ENCODE measurements around the gene TBX19.

The TBX19 gene

GRCh38 chr1:168320800-168321450, 40.2 kb downstream of the TBX19 start:
- DNase-seq (ENCODE audit: low read depth, low spot score): peak; percentile 55
- no peak overlapping the region for H3K9ac ChIP-seq (ENCODE audit: insufficient read length, low read depth)

GRCh38 chr1:168321945-168322344, 41.3 kb downstream of the TBX19 start:
- no peaks in the 10 kb centered on the region for H3K4me1 ChIP-seq (ENCODE audit: insufficient read depth, insufficient read length)
- no peaks in the 10 kb centered on the region for H3K27me3 ChIP-seq (ENCODE audit: insufficient read depth, insufficient read length)
- peaks cover 7% of the 10 kb centered on the region for H3K9me3 ChIP-seq (ENCODE audit: insufficient read depth, low read length)
- DNase-seq (ENCODE audit: low read depth, low spot score): no peak
- no peak overlapping the region for H3K4me3 ChIP-seq (ENCODE audit: insufficient read length, low read depth)
- no peaks in the 10 kb centered on the region for H3K36me3 ChIP-seq (ENCODE audit: insufficient read depth, insufficient read length, low read length)
- TF ChIP-seq ZNF274 (IDR thresholded peaks at IDR 0.05; ENCODE audit: low read depth, low read length): no peak
- no peak for TF ChIP-seq YY1 (IDR thresholded peaks at IDR 0.05; ENCODE audit: insufficient read depth, insufficient read length)
- H3K9ac ChIP-seq (ENCODE audit: insufficient read length, low read depth): no peak overlapping the region

More at GRCh38 chr1:168320800-168321450, 40.2 kb downstream of the TBX19 start:
- TF ChIP-seq ZNF274 (IDR thresholded peaks at IDR 0.05; ENCODE audit: low read depth, low read length) (no peak), SUZ12 (IDR thresholded peaks at IDR 0.05; ENCODE audit: extremely low read depth, insufficient read depth, insufficient read length) (no peak), YY1 (IDR thresholded peaks at IDR 0.05; ENCODE audit: insufficient read depth, insufficient read length) (no peak)
- Histone ChIP-seq H3K36me3 (ENCODE audit: insufficient read depth, insufficient read length, low read length) (no peaks in the 10 kb centered on the region), H3K4me1 (ENCODE audit: insufficient read depth, insufficient read length) (no peaks in the 10 kb centered on the region), H3K4me3 (ENCODE audit: insufficient read length, low read depth) (no peak overlapping the region), H3K27me3 (ENCODE audit: insufficient read depth, insufficient read length) (no peaks in the 10 kb centered on the region), H3K9me3 (ENCODE audit: insufficient read depth, low read length) (peaks cover 7% of the 10 kb centered on the region)

GRCh38 chr1:168324745-168325425, 44.2 kb downstream of the TBX19 start:
- Histone ChIP-seq H3K4me1 (ENCODE audit: insufficient read depth, insufficient read length) (no peaks in the 10 kb centered on the region), H3K9ac (ENCODE audit: insufficient read length, low read depth) (no peak overlapping the region), H3K9me3 (ENCODE audit: insufficient read depth, low read length) (peaks cover 7% of the 10 kb centered on the region), H3K4me3 (ENCODE audit: insufficient read length, low read depth) (no peak overlapping the region), H3K36me3 (ENCODE audit: insufficient read depth, insufficient read length, low read length) (no peaks in the 10 kb centered on the region), H3K27me3 (ENCODE audit: insufficient read depth, insufficient read length) (no peaks in the 10 kb centered on the region)
- no peak for DNase-seq (ENCODE audit: low read depth, low spot score)
- TF ChIP-seq YY1 (IDR thresholded peaks at IDR 0.05; ENCODE audit: insufficient read depth, insufficient read length): no peak
- TF ChIP-seq SUZ12 (IDR thresholded peaks at IDR 0.05; ENCODE audit: extremely low read depth, insufficient read depth, insufficient read length): no peak
- TF ChIP-seq ZNF274 (IDR thresholded peaks at IDR 0.05; ENCODE audit: low read depth, low read length): no peak

GRCh38 chr1:168328731-168329364, 48.2 kb downstream of the TBX19 start:
- Histone ChIP-seq H3K4me3 (ENCODE audit: insufficient read length, low read depth) (no peak overlapping the region), H3K9ac (ENCODE audit: insufficient read length, low read depth) (no peak overlapping the region), H3K27me3 (ENCODE audit: insufficient read depth, insufficient read length) (no peaks in the 10 kb centered on the region), H3K4me1 (ENCODE audit: insufficient read depth, insufficient read length) (no peaks in the 10 kb centered on the region), H3K9me3 (ENCODE audit: insufficient read depth, low read length) (peaks cover 7% of the 10 kb centered on the region), H3K36me3 (ENCODE audit: insufficient read depth, insufficient read length, low read length) (no peaks in the 10 kb centered on the region)
- DNase-seq (ENCODE audit: low read depth, low spot score): no peak
- TF ChIP-seq SUZ12 (IDR thresholded peaks at IDR 0.05; ENCODE audit: extremely low read depth, insufficient read depth, insufficient read length): no peak
- no peak for TF ChIP-seq ZNF274 (IDR thresholded peaks at IDR 0.05; ENCODE audit: low read depth, low read length)
- no peak for TF ChIP-seq YY1 (IDR thresholded peaks at IDR 0.05; ENCODE audit: insufficient read depth, insufficient read length)

GRCh38 chr1:168330285-168330684, 49.6 kb downstream of the TBX19 start:
- TF ChIP-seq ZNF274 (IDR thresholded peaks at IDR 0.05; ENCODE audit: low read depth, low read length): no peak
- TF ChIP-seq YY1 (IDR thresholded peaks at IDR 0.05; ENCODE audit: insufficient read depth, insufficient read length): no peak
- no peaks in the 10 kb centered on the region for H3K9me3 ChIP-seq (ENCODE audit: insufficient read depth, low read length)
- no peaks in the 10 kb centered on the region for H3K4me1 ChIP-seq (ENCODE audit: insufficient read depth, insufficient read length)
- no peak for DNase-seq (ENCODE audit: low read depth, low spot score)
- H3K9ac ChIP-seq (ENCODE audit: insufficient read length, low read depth): no peak overlapping the region
- no peak overlapping the region for H3K4me3 ChIP-seq (ENCODE audit: insufficient read length, low read depth)
- H3K36me3 ChIP-seq (ENCODE audit: insufficient read depth, insufficient read length, low read length): no peaks in the 10 kb centered on the region
- no peaks in the 10 kb centered on the region for H3K27me3 ChIP-seq (ENCODE audit: insufficient read depth, insufficient read length)

- Histone ChIP-seq H3K27me3 (ENCODE audit: insufficient read depth, insufficient read length) (no peaks in the 10 kb centered on the region), H3K9ac (ENCODE audit: insufficient read length, low read depth) (no peak overlapping the region), H3K36me3 (ENCODE audit: insufficient read depth, insufficient read length, low read length) (no peaks in the 10 kb centered on the region), H3K9me3 (ENCODE audit: insufficient read depth, low read length) (no peaks in the 10 kb centered on the region), H3K4me1 (ENCODE audit: insufficient read depth, insufficient read length) (no peaks in the 10 kb centered on the region), H3K4me3 (ENCODE audit: insufficient read length, low read depth) (no peak overlapping the region)
- TF ChIP-seq SUZ12 (IDR thresholded peaks at IDR 0.05; ENCODE audit: extremely low read depth, insufficient read depth, insufficient read length) (no peak), ZNF274 (IDR thresholded peaks at IDR 0.05; ENCODE audit: low read depth, low read length) (no peak), YY1 (IDR thresholded peaks at IDR 0.05; ENCODE audit: insufficient read depth, insufficient read length) (no peak)
- no peak for DNase-seq (ENCODE audit: low read depth, low spot score)
Measured at GRCh38 chr1:168331569-168331968, 50.9 kb downstream of the TBX19 start.

- DNase-seq (ENCODE audit: low read depth, low spot score): peak; percentile 18
- Histone ChIP-seq H3K4me3 (ENCODE audit: insufficient read length, low read depth) (no peak overlapping the region), H3K36me3 (ENCODE audit: insufficient read depth, insufficient read length, low read length) (no peaks in the 10 kb centered on the region), H3K27me3 (ENCODE audit: insufficient read depth, insufficient read length) (no peaks in the 10 kb centered on the region), H3K4me1 (ENCODE audit: insufficient read depth, insufficient read length) (no peaks in the 10 kb centered on the region), H3K9me3 (ENCODE audit: insufficient read depth, low read length) (peaks cover 7% of the 10 kb centered on the region; the same call in 1 of the 2 replicates), H3K9ac (ENCODE audit: insufficient read length, low read depth) (no peak overlapping the region)
- no peak for TF ChIP-seq ZNF274 (IDR thresholded peaks at IDR 0.05; ENCODE audit: low read depth, low read length)
- TF ChIP-seq YY1 (IDR thresholded peaks at IDR 0.05; ENCODE audit: insufficient read depth, insufficient read length): no peak
- no peak for TF ChIP-seq SUZ12 (IDR thresholded peaks at IDR 0.05; ENCODE audit: extremely low read depth, insufficient read depth, insufficient read length)
Measured at GRCh38 chr1:168333562-168334276, 53.0 kb downstream of the TBX19 start.
